Mucosa of descending colon (tissue), 3 donors: ENCODE data around the gene NKAIN2. TPM values are rescaled to one million over a fixed set of nuclear protein-coding genes. Genes with fewer than 3 reads are reported as not detected.
"Not testable (repeated sequence)": the region's sequence is repeated elsewhere in the genome, so short reads cannot be mapped to it uniquely, and the experiment has no call there.

ENCODE experiments used
- ATAC-seq: fragments of 200-7000 bp; cut with Tn5 transposase; one replicate; pipeline ENCODE4 v1.9.1; 2020; ENCODE audit warnings: mild to moderate bottlenecking, moderate library complexity
- DNase-seq, 3 donors: peaks; one replicate each; pipeline ENCODE4 v3.0.0-alpha.2; 2020
- H3K36me3 ChIP-seq: fragments of 200-600 bp; one replicate; pipeline ENCODE4 v1.8.0; 2021; ENCODE audit warnings: low read depth, mild to moderate bottlenecking
- H3K4me1 ChIP-seq: fragments of 200-600 bp; one replicate; pipeline ENCODE4 v1.8.0; 2021; ENCODE audit warnings: low read depth, mild to moderate bottlenecking
- H3K4me3 ChIP-seq: fragments of 200-600 bp; one replicate; pipeline ENCODE4 v1.8.0; 2021; ENCODE audit warnings: mild to moderate bottlenecking
- H3K9me3 ChIP-seq: fragments of 200-600 bp; one replicate; pipeline ENCODE4 v1.8.0; 2021; ENCODE audit warnings: mild to moderate bottlenecking
- intact Hi-C, 2 donors: fragments of 100-400 bp; cut with DNase I in 1 of 2; cut with micrococcal nuclease in 1 of 2; formaldehyde crosslinking; loops; one replicate each; pipeline versions ENCODE4 v1.11.0 to v1.11.1; 2022; cut with DNase I, micrococcal nuclease
- total RNA-seq, 3 donors: library from RNA; stranded (reverse); fragmentation: NEBNext Ultra II Directional in 2 of 3; extraction: Animal tissue kit (Norgen Biotek cat#: 25700) in 2 of 3; gene quantifications; one replicate each; pipeline versions ENCODE4 v1.2.1 to v1.2.4, GENCODE V29; 2021 to 2023
- TF ChIP-seq, protein P1 (sequence below): fragments of 200-600 bp; IDR thresholded peaks from one replicate; pipeline ENCODE4 v1.8.0; 2022; ENCODE audit warnings: antibody characterized with exemption, mild to moderate bottlenecking
- donor health status: DM: no; HTN: no; CAD: no; lungs with moderate emphysema.
- donor health status: DM: no; HTN: no; CAD: no.
- donor health status: DM: no; HTN: yes; CAD: no.

Gene NKAIN2
- total RNA-seq, 3 donors from 2014 or later: 0.34 to 4.7 (median 0.69) TPM

GRCh38 chr6:124694139-124694705 is 890.6 kb downstream of the NKAIN2 start:
- intact Hi-C loops: no loop called here
- no peak for DNase-seq
- Histone ChIP-seq H3K36me3 (no peaks in the 10 kb centered on the region), H3K4me1 (no peaks in the 10 kb centered on the region), H3K9me3 (no peaks in the 10 kb centered on the region), H3K4me3 (no peak overlapping the region)
- TF ChIP-seq, protein P1, sequence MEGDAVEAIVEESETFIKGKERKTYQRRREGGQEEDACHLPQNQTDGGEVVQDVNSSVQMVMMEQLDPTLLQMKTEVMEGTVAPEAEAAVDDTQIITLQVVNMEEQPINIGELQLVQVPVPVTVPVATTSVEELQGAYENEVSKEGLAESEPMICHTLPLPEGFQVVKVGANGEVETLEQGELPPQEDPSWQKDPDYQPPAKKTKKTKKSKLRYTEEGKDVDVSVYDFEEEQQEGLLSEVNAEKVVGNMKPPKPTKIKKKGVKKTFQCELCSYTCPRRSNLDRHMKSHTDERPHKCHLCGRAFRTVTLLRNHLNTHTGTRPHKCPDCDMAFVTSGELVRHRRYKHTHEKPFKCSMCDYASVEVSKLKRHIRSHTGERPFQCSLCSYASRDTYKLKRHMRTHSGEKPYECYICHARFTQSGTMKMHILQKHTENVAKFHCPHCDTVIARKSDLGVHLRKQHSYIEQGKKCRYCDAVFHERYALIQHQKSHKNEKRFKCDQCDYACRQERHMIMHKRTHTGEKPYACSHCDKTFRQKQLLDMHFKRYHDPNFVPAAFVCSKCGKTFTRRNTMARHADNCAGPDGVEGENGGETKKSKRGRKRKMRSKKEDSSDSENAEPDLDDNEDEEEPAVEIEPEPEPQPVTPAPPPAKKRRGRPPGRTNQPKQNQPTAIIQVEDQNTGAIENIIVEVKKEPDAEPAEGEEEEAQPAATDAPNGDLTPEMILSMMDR: no peak
- ATAC-seq: no peak

DNA sequence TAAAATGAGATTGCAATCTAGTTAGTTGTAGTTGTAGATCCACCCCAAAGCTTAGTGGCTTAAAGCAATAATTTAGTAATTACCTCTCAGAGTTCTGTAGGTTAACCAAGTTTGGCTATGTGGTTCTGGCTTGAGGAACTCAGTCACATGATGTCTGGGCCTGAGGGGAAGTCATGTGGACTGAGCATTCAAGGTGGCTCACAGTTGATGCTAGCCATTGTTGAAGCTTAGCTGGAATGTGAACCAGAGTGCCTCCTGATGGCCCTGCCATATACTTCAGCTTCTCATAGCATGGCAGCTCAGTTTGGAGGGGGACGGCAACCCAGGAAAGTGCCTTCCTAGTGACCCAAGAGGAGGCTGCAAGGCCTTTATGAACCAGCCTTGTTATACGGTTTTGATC is 895.4 kb downstream of the NKAIN2 start:
- Histone ChIP-seq H3K4me1 (no peaks in the 10 kb centered on the region), H3K36me3 (no peaks in the 10 kb centered on the region), H3K4me3 (no peak overlapping the region), H3K9me3 (no peaks in the 10 kb centered on the region)
- TF ChIP-seq, protein P1: no peak
- DNase-seq: no peak
- ATAC-seq: no peak
- intact Hi-C loops: no loop called here

DNA sequence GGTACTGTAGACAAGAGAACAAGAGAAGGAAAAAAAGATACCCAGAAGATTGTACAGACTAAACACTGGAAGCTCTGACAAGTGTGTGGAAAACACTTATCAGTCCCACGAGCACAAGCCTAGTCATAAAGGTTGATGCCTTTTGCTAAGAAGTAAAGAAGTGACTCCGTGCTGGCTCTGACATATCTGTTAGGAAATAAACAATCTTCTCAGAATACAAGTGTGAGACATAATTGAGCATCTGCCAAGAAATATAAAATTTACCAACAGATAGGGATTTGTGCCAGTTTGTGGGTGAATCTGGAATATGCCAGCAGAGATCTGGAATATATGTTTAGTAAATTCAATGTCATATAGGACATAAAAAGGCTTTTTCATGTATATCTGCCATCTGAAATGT is 899.9 kb downstream of the NKAIN2 start:
- TF ChIP-seq, protein P1: no peak
- intact Hi-C loops: no loop called here
- no peak overlapping the region for H3K4me3 ChIP-seq
- ATAC-seq (no peak), DNase-seq (no peak)
- H3K36me3 ChIP-seq: no peaks in the 10 kb centered on the region
- no peaks in the 10 kb centered on the region for H3K9me3 ChIP-seq
- no peaks in the 10 kb centered on the region for H3K4me1 ChIP-seq

GRCh38 chr6:124712532-124712931 is 908.9 kb downstream of the NKAIN2 start:
- ATAC-seq, H3K4me1 ChIP-seq, DNase-seq, H3K9me3 ChIP-seq, H3K4me3 ChIP-seq, intact Hi-C loops, H3K36me3 ChIP-seq: not testable (repeated sequence)

GRCh38 chr6:124714728-124715127 is 911.1 kb downstream of the NKAIN2 start:
- intact Hi-C loops: no loop called here
- DNase-seq (no peak), ATAC-seq (no peak)
- H3K4me3 ChIP-seq: no peak overlapping the region
- H3K36me3 ChIP-seq: no peaks in the 10 kb centered on the region
- no peaks in the 10 kb centered on the region for H3K4me1 ChIP-seq
- TF ChIP-seq, protein P1: no peak
- no peaks in the 10 kb centered on the region for H3K9me3 ChIP-seq

- ATAC-seq: no peak
- no peaks in the 10 kb centered on the region for H3K9me3 ChIP-seq
- no peak for DNase-seq
- H3K4me1 ChIP-seq: no peaks in the 10 kb centered on the region
- H3K36me3 ChIP-seq: no peaks in the 10 kb centered on the region
- no peak overlapping the region for H3K4me3 ChIP-seq
- intact Hi-C loops: no loop called here
- TF ChIP-seq, protein P1: no peak
Measured at GRCh38 chr6:124719913-124720312, 916.2 kb downstream of the NKAIN2 start.
